ENCODE results near the gene CEP57.
A peak's percentile ranks its signal among the peaks of the same experiment; 100 is the strongest.
"Not testable (repeated sequence)": the region's sequence is repeated elsewhere in the genome, so short reads cannot be mapped to it uniquely, and the experiment has no call there.

The CEP57 gene

GRCh38 chr11:95863486-95864140, 73.3 kb downstream of the CEP57 start:
- peak; percentile 88 for DNase-seq

- no peak for DNase-seq
Observed at GRCh38 chr11:95867105-95867504, 76.8 kb downstream of the CEP57 start.

DNA sequence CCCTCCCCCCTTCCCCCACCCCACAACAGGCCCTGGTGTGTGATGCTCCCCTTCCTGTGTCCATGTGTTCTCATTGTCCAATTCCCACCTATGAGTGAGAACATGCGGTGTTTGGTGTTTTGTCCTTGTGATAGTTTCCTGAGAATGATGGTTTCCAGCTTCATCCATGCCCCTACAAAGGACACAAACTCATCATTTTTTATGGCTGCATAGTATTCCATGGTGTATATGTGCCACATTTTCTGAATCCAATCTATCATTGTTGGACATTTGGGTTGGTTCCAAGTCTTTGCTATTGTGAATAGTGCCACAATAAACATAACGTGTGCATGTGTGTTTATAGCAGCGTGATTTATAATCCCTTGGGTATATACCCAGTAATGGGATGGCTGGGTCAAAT, 80.6 kb downstream of the CEP57 start:
- DNase-seq, result not testable (repeated sequence)

GRCh38 chr11:95877291-95877690, 87.0 kb downstream of the CEP57 start:
- peak; percentile 99 for DNase-seq

All from fibroblast of upper back skin (primary cell).